ENCODE data around the gene SHROOM4. TPM values are rescaled to one million over a fixed set of nuclear protein-coding genes. Genes with fewer than 3 reads are reported as not detected.

SHROOM4 gene
- total RNA-seq, 1 experiment from 2014 or later, result 2.1 TPM

- no peak overlapping the region for H4K8ac ChIP-seq (replicated peaks; ENCODE audit: insufficient read length, low read depth, low read length)
- H4K5ac ChIP-seq (ENCODE audit: insufficient read length, low read depth, low read length), result peak overlapping the region; percentile 82
- H3K4me2 ChIP-seq (ENCODE audit: insufficient read depth, insufficient read length, low read length), result no peak overlapping the region
- H3K14ac ChIP-seq (ENCODE audit: insufficient read depth, low read length), result no peak overlapping the region
- H3K27ac Mint-ChIP-seq, result peak overlapping the region in 2 of 3 experiments; percentile 64 to 90; a peak in 4 of 7 replicates
- no peak overlapping the region for H2BK15ac ChIP-seq (ENCODE audit: low read depth, low read length)
- no peaks in the 10 kb centered on the region for H3K79me1 ChIP-seq (ENCODE audit: insufficient read depth, low read depth, low read length, poor library complexity, severe bottlenecking)
- H2AFZ ChIP-seq (ENCODE audit: low read length), result no peak overlapping the region
- H3K9ac ChIP-seq (ENCODE audit: extremely low read depth, insufficient read length, low read length), result no peak overlapping the region
- no peaks in the 10 kb centered on the region for H3K27me3 ChIP-seq (ENCODE audit: insufficient read depth, low read length)
- H2BK5ac ChIP-seq (ENCODE audit: insufficient read length, low read length), result peak overlapping the region; percentile 87
- peak overlapping the region; percentile 94 for H2BK12ac ChIP-seq (ENCODE audit: insufficient read length, low read depth, low read length)
- no peak for TF ChIP-seq CTCF (conservative IDR thresholded peaks at IDR 0.05)
- H3K36me3 Mint-ChIP-seq (ENCODE audit: insufficient read depth in 1 of 3, low read depth in 3 of 3), result peaks cover 2 to 12% (median 10%) of the 10 kb centered on the region in 3 experiments
- H3K4me3 Mint-ChIP-seq, result no peak overlapping the region
- H3K18ac ChIP-seq (ENCODE audit: insufficient read length, low read depth, low read length), result no peak overlapping the region
- H2BK120ac ChIP-seq (ENCODE audit: low read depth, low read length, poor library complexity, severe bottlenecking), result no peak overlapping the region
- no peak overlapping the region for H2AK5ac ChIP-seq (ENCODE audit: insufficient read length, low read length)
- H3K4me1 Mint-ChIP-seq, result peaks cover 55 to 62% of the 10 kb centered on the region in 2 experiments
- H3K23me2 ChIP-seq (ENCODE audit: insufficient read length, low read depth, low read length, poor library complexity, severe bottlenecking), result no peaks in the 10 kb centered on the region
- H3K27ac ChIP-seq (ENCODE audit: insufficient read length, low read depth, low read length), result peak overlapping the region; percentile 98
- no peaks in the 10 kb centered on the region for H4K20me1 ChIP-seq (ENCODE audit: control insufficient read depth, insufficient read depth, insufficient read length)
- H3K4me1 ChIP-seq (ENCODE audit: insufficient read depth, low read length), result peaks cover 19% of the 10 kb centered on the region; the same call in 1 of the 2 replicates
- peaks cover 56 to 67% of the 10 kb centered on the region in 2 experiments for H3K9me3 Mint-ChIP-seq
- no peak overlapping the region for H2BK20ac ChIP-seq (ENCODE audit: low read depth, low read length, poor library complexity, severe bottlenecking)
- H3K56ac ChIP-seq (ENCODE audit: insufficient read length, low read depth, low read length), result no peak overlapping the region
- no peak overlapping the region for H4K91ac ChIP-seq (ENCODE audit: insufficient read length, low read depth, low read length)
- no peak overlapping the region for H3T11ph ChIP-seq (ENCODE audit: low read length)
- no peaks in the 10 kb centered on the region for H3K9me3 ChIP-seq (ENCODE audit: control insufficient read depth, low read depth, low read length)
- no peak overlapping the region for H3K23ac ChIP-seq (ENCODE audit: insufficient read length, low read depth, low read length)
- DNase-seq, result peak; percentile 63
- WGBS (ENCODE audit: extremely low coverage, insufficient read length, low lambda C conversion rate), result no CpG with 5 or more reads among the region's 1 CpG
- no peaks in the 10 kb centered on the region for H3K79me2 ChIP-seq (ENCODE audit: insufficient read depth, low read length)
- no peaks in the 10 kb centered on the region for H3K27me3 Mint-ChIP-seq (ENCODE audit: low read depth)
- H3K4ac ChIP-seq (ENCODE audit: low read depth, low read length), result no peak overlapping the region
Observed at GRCh38 chrX:50721764-50722521, 92.1 kb downstream of the SHROOM4 start.
